Type B pancreatic cell (in vitro differentiated cells): Measurements from ENCODE around the gene FAM43B. TPM values are rescaled to one million over a fixed set of nuclear protein-coding genes. Genes with fewer than 3 reads are reported as not detected.

Experiments
- DNase-seq: peaks from one replicate; pipeline ENCODE4 v3.0.0; 2021; ENCODE audit warnings: mixed read lengths; ENCODE audit not compliant: unreplicated experiment; ENCODE audit errors: extremely low spot score
- H3K27ac Mint-ChIP-seq: 2 replicates; pipeline ENCODE4 v1.8.0; 2021; ENCODE audit warnings: mild to moderate bottlenecking, mixed read lengths
- H3K27me3 Mint-ChIP-seq: 2 replicates; pipeline ENCODE4 v1.8.0; 2021; ENCODE audit warnings: mixed read lengths
- H3K36me3 Mint-ChIP-seq: 2 replicates; pipeline ENCODE4 v1.8.0; 2021; ENCODE audit warnings: mixed read lengths
- H3K4me1 Mint-ChIP-seq: one replicate; pipeline ENCODE4 v1.8.0; 2021; ENCODE audit warnings: mixed read lengths; ENCODE audit not compliant: unreplicated experiment
- H3K4me3 Mint-ChIP-seq: 2 replicates; pipeline ENCODE4 v1.8.0; 2021; ENCODE audit warnings: mild to moderate bottlenecking, mixed read lengths
- H3K9me3 Mint-ChIP-seq: 2 replicates; pipeline ENCODE4 v1.8.0; 2021; ENCODE audit warnings: mixed read lengths
- total RNA-seq: library from RNA; stranded (reverse); gene quantifications from 2 replicates; pipeline ENCODE4 v1.2.1, GENCODE V29; 2021; ENCODE audit warnings: low replicate concordance
- TF ChIP-seq, protein P1 (sequence below): fragments of 200-600 bp; sonication (generic); conservative IDR thresholded peaks from 2 replicates; pipeline ENCODE4 v1.5.0; 2021; ENCODE audit warnings: antibody characterized with exemption, mild to moderate bottlenecking

FAM43B gene
- total RNA-seq, 1 donor from 2014 or later = 1.3 TPM

DNA sequence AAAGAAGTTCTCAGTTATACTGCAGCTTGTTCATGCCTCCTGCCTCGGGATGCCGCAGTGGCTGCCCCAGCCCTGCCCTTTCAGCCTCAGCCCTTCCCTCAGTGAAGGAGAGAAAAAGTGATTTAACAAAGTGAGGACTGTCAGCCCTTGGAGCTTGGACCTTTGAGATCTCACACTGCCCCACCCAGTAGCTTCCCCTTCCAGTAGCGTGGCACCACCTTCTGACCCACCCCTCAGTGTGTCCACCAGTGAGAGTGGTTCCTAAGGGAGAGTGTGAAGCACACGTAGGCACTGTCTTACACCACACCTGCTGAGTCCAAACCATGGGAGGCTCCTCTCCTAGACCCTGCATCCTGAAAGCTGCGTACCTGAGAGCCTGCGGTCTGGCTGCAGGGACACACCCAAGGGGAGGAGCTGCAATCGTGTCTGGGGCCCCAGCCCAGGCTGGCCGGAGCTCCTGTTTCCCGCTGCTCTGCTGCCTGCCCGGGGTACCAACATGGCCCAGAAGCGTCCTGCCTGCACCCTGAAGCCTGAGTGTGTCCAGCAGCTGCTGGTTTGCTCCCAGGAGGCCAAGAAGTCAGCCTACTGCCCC, 36.4 kb downstream of the FAM43B start, which contains the start of gene CDA:
Gene CDA, plus strand, starts transcription at position 464 of the 592 bp plus-strand sequence. Its CDS starts 33 bp downstream, at position 497.
- H3K4me3 Mint-ChIP-seq = peak within 1 kb of the TSS; percentile 35
- peak within 1 kb of the TSS; percentile 72 for H3K27ac Mint-ChIP-seq
- H3K36me3 Mint-ChIP-seq = no peaks in the 10 kb centered on the region
- no peak for DNase-seq
- peaks cover 15% of the 10 kb centered on the region for H3K4me1 Mint-ChIP-seq
- TF ChIP-seq, protein P1, sequence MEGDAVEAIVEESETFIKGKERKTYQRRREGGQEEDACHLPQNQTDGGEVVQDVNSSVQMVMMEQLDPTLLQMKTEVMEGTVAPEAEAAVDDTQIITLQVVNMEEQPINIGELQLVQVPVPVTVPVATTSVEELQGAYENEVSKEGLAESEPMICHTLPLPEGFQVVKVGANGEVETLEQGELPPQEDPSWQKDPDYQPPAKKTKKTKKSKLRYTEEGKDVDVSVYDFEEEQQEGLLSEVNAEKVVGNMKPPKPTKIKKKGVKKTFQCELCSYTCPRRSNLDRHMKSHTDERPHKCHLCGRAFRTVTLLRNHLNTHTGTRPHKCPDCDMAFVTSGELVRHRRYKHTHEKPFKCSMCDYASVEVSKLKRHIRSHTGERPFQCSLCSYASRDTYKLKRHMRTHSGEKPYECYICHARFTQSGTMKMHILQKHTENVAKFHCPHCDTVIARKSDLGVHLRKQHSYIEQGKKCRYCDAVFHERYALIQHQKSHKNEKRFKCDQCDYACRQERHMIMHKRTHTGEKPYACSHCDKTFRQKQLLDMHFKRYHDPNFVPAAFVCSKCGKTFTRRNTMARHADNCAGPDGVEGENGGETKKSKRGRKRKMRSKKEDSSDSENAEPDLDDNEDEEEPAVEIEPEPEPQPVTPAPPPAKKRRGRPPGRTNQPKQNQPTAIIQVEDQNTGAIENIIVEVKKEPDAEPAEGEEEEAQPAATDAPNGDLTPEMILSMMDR = no peak
- H3K9me3 Mint-ChIP-seq = no peaks in the 10 kb centered on the region
- peaks cover 59% of the 10 kb centered on the region for H3K27me3 Mint-ChIP-seq

DNA sequence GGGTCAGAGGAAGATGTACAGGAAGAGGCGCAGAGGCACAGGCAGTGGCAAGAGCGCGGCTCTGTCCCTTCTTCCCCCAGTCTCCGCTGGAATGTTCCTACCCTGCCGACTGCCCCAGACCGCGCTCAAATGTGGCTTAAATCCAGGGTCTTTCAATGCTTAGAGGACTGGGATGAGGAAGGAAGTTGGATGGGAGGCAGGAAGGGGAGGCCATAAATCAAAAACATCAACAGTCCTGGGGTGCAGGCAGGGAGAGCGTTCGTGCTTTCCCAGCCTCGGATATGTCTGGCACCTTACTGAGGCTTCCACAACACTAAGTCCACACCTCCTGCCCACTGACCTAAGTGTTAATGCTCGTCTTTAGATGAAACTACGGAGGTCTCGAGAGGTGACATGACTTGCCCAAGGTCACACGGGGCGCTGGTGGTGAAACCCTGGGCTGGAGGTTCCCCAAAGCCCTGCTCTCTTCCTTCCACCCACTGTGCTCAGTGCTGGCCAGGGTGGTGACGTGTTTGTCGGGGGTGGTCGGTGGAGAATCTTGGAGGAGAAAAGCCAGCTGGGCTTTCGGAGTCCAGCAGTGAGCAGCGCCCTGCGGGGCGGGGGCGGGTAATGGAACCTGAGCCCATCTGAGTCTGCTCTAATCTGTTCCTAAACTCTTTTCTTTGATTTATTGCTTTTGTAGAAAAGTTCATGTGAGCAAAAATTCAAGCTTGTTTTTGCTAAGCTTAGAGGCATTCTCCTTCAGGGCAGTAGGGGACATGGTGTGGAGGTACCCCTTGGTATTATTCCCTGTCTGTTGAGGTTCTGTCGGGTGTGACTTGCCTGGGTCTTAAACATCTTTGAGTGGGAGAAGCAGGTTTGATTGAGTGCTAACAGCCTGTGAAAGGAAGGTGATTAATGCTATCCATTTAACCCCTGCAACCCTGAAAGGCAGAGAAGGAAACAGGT, 37.2 kb downstream of the FAM43B start:
- peaks cover 56% of the 10 kb centered on the region for H3K27me3 Mint-ChIP-seq
- no peaks in the 10 kb centered on the region for H3K36me3 Mint-ChIP-seq
- H3K9me3 Mint-ChIP-seq = no peaks in the 10 kb centered on the region
- peaks cover 19% of the 10 kb centered on the region for H3K4me1 Mint-ChIP-seq
- peak overlapping the region; percentile 16 for H3K27ac Mint-ChIP-seq
- TF ChIP-seq, protein P1 = no peak
- H3K4me3 Mint-ChIP-seq = peak overlapping the region; percentile 35
- no peak for DNase-seq

DNA sequence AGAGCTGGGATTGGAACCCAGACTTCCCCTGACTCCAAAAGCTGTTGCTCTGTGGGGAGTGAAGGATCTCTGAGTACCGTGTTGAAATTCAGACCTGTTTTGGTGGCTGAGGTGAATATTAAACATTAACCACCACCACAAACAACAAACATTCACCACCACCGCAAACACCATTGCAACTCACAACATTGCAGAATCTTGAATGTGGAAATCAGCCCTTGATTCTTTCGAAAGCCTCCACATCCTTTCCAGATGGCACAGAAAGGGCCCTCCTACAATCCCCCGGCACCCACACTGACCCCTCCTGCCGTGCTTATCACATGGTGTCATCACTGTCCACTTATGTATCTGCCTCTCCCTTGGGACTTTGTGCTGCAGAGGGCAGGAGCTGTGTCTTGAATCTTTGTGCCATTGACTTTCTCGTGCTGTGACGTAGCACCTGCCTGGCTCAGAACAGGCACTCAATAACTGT, 38.0 kb downstream of the FAM43B start:
- Mint-ChIP-seq H3K9me3 (no peaks in the 10 kb centered on the region), H3K27ac (no peak overlapping the region), H3K4me3 (peak overlapping the region; percentile 7), H3K4me1 (peaks cover 19% of the 10 kb centered on the region), H3K27me3 (peaks cover 53% of the 10 kb centered on the region), H3K36me3 (no peaks in the 10 kb centered on the region)
- DNase-seq = no peak
- TF ChIP-seq, protein P1 = no peak

DNA sequence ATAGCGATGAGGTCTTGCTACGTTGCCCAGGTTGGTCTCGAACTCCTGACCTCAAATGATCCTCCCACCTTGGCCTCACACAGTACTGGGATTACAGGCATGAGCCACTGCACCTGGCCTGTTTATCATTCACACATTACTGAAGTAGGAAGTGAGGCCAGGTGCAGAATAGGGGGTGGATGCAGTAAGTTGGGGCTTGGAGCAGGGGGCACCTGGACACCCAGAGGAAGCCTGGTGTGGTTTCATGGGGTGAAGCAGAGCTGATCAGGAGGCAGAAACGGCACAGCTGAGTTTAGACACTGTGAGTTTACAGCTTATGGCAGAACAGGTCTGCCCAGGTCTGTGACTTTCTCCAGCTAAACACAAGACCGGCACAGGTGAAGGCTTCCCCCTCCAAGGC, 41.4 kb downstream of the FAM43B start:
- Mint-ChIP-seq H3K4me3 (no peak overlapping the region), H3K4me1 (peaks cover 19% of the 10 kb centered on the region), H3K27ac (no peak overlapping the region), H3K9me3 (no peaks in the 10 kb centered on the region), H3K27me3 (peaks cover 38% of the 10 kb centered on the region), H3K36me3 (no peaks in the 10 kb centered on the region)
- TF ChIP-seq, protein P1 = no peak
- DNase-seq = no peak

DNA sequence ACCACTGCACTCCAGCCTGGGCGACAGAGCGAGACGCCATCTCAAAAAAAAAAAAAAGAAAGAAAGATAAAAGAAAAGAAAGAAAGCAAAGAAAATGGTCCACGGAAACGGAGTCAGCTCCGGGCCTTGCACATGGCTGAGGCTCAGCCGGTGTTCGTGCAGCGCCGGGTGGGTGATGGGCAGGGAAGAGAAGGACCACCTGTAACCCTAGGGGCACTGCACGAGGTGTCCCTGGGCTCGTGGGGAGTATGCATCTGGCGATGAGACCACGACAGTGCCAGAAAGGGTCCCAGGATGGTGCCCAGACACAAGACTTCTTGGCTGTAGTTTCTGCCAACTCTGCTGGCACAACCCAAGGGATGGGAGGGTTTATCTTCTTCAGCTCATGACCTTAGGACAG, 42.4 kb downstream of the FAM43B start:
- Mint-ChIP-seq H3K27me3 (peaks cover 30% of the 10 kb centered on the region), H3K4me3 (no peak overlapping the region), H3K9me3 (no peaks in the 10 kb centered on the region), H3K36me3 (no peaks in the 10 kb centered on the region), H3K27ac (no peak overlapping the region), H3K4me1 (peaks cover 13% of the 10 kb centered on the region)
- TF ChIP-seq, protein P1 = no peak
- DNase-seq = no peak
